HepG2 (cell line): ENCODE measurements around the gene NUSAP1. TPM values are rescaled to one million over a fixed set of nuclear protein-coding genes. Genes with fewer than 3 reads are reported as not detected.

Experiments used
- CAMTA2 ChIP-seq: sonication (generic); formaldehyde crosslinking; IDR thresholded peaks from 2 replicates; pipeline ENCODE4 v1.4.0; 2020; ENCODE audit warnings: mild to moderate bottlenecking, missing genetic modification reagents, borderline replicate concordance
- CENPX ChIP-seq: sonication (generic); formaldehyde crosslinking; IDR thresholded peaks from 2 replicates; pipeline ENCODE4 v1.9.0; 2021; ENCODE audit warnings: mild to moderate bottlenecking, missing genetic modification reagents, moderate library complexity
- GFI1 ChIP-seq: sonication (generic); formaldehyde crosslinking; IDR thresholded peaks from 2 replicates; pipeline ENCODE4 v1.5.0; 2020; ENCODE audit warnings: missing genetic modification reagents, mild to moderate bottlenecking, borderline replicate concordance
- HIC2 ChIP-seq: sonication (generic); formaldehyde crosslinking; IDR thresholded peaks from 2 replicates; pipeline ENCODE4 v1.9.0; 2022; ENCODE audit warnings: low read depth, missing genetic modification reagents
- HMG20A ChIP-seq: IDR thresholded peaks from 2 replicates; pipeline ENCODE4 v1.6.1; 2016; ENCODE audit warnings: borderline replicate concordance
- MYNN ChIP-seq: sonication (generic); formaldehyde crosslinking; IDR thresholded peaks from 2 replicates; pipeline ENCODE4 v1.4.0; 2020; ENCODE audit warnings: mild to moderate bottlenecking, low read depth, missing genetic modification reagents
- SRSF9 ChIP-seq: fragments of 200-400 bp; formaldehyde crosslinking; IDR thresholded peaks from 2 replicates; pipeline ENCODE4 v1.6.1; 2018; ENCODE audit warnings: borderline replicate concordance, mild to moderate bottlenecking, low read depth, low read length; ENCODE audit not compliant: insufficient read depth, poor library complexity, severe bottlenecking
- USF2 ChIP-seq, 2 experiments: sonication (generic) in 1 of 2; formaldehyde crosslinking in 1 of 2; IDR thresholded peaks; 2 replicates each; pipeline versions ENCODE4 v1.5.1 to v1.6.1; 2011 to 2020; ENCODE audit warnings: borderline replicate concordance in 1 of 2, low read depth in 1 of 2, low read length in 1 of 2, mild to moderate bottlenecking in 1 of 2, missing genetic modification reagents in 1 of 2, moderate library complexity in 1 of 2
- YY1 ChIP-seq: IDR thresholded peaks from 2 replicates; pipeline ENCODE4 v1.6.1; 2011; ENCODE audit warnings: low read length, low read depth, moderate library complexity, mild to moderate bottlenecking; ENCODE audit not compliant: insufficient read depth, insufficient replicate concordance
- ZBTB26 ChIP-seq: IDR thresholded peaks from 2 replicates; pipeline ENCODE4 v1.6.1; 2016; ENCODE audit warnings: missing compliant biosample characterization, missing genetic modification reagents, borderline replicate concordance
- ZMAT5 ChIP-seq: sonication (generic); formaldehyde crosslinking; IDR thresholded peaks from 2 replicates; pipeline ENCODE4 v1.5.0; 2020; ENCODE audit warnings: mild to moderate bottlenecking, low read depth, missing genetic modification reagents, borderline replicate concordance
- ZNF282 ChIP-seq: fragments of 450-650 bp; IDR thresholded peaks from 2 replicates; pipeline ENCODE4 v1.6.1; 2018; ENCODE audit not compliant: partially characterized antibody
- ZNF576 ChIP-seq: sonication (generic); formaldehyde crosslinking; IDR thresholded peaks from 2 replicates; pipeline ENCODE4 v1.4.0; 2020; ENCODE audit warnings: mild to moderate bottlenecking, missing genetic modification reagents
- ZNF629 ChIP-seq: sonication (generic); formaldehyde crosslinking; conservative IDR thresholded peaks from 2 replicates; pipeline ENCODE4 v1.5.0; 2020; ENCODE audit warnings: missing genetic modification reagents
- polyA plus RNA-seq, 8 experiments: library from polyadenylated mRNA; depleted of rRNA in 3 of 8; stranded (reverse) in 7 of 8; unstranded in 1 of 8; fragments of >200 nt; fragmentation: Illumina TruSeq in 4 of 8; extraction: Trizol in 4 of 8; gene quantifications; 2 replicates each; pipeline versions ENCODE4 v1.2.1 to v1.2.3, GENCODE V29; 2011 to 2016; ENCODE audit warnings: low read depth in 4 of 8, missing spikeins in 1 of 8, mixed read lengths in 1 of 8; ENCODE audit not compliant: insufficient read depth in 1 of 8
- total RNA-seq, 5 experiments: library from RNA; depleted of rRNA; stranded (reverse); fragments of >200 nt; fragmentation: Illumina TruSeq; extraction: Trizol; gene quantifications; 2 replicates each; pipeline ENCODE4 v1.2.3, GENCODE V29; 2016; ENCODE audit warnings: low read depth in 1 of 5

NUSAP1 gene
- total and polyA plus RNA-seq, 2 of the 13 experiments (the other 11 are each of a cell fraction or from before 2014, with no cell fraction given) = 59.5 to 106 TPM

- TF ChIP-seq YY1 (peak; percentile 95), SRSF9 (no peak), ZNF576 (CRISPR knock-in tag) (no peak), CENPX (CRISPR knock-in tag) (no peak), MYNN (CRISPR knock-in tag) (no peak), USF2 (IDR thresholded peaks at IDR 0.05; ENCODE audit: low read depth, low read length) (peak; percentile 67), USF2 (CRISPR knock-in tag; IDR thresholded peaks at IDR 0.05; ENCODE audit: borderline replicate concordance) (peak; percentile 80), HMG20A (no peak), CAMTA2 (0 out of 2 replicates have a peak, but pooled peaks have one; percentile 61), ZMAT5 (CRISPR knock-in tag) (no peak), HIC2 (CRISPR knock-in tag) (no peak), ZNF282 (no peak), GFI1 (CRISPR knock-in tag) (no peak; the same call in 1 of the 2 replicates), ZBTB26 (CRISPR knock-in tag) (0 out of 2 replicates have a peak, but pooled peaks have one; percentile 50), ZNF629 (CRISPR knock-in tag) (no peak)
Observed at GRCh38 chr15:41283653-41284426, 48.8 kb upstream of the NUSAP1 start (continued).
